HG02588 (cell line): Measurements from ENCODE around the gene CUL9.

Experiments
- ATAC-seq: cut with Tn5 transposase; IDR thresholded peaks from one replicate; pipeline ENCODE4 v1.9.1; 2021; ENCODE audit warnings: mild to moderate bottlenecking, moderate library complexity; ENCODE audit not compliant: unreplicated experiment

CUL9 gene

DNA sequence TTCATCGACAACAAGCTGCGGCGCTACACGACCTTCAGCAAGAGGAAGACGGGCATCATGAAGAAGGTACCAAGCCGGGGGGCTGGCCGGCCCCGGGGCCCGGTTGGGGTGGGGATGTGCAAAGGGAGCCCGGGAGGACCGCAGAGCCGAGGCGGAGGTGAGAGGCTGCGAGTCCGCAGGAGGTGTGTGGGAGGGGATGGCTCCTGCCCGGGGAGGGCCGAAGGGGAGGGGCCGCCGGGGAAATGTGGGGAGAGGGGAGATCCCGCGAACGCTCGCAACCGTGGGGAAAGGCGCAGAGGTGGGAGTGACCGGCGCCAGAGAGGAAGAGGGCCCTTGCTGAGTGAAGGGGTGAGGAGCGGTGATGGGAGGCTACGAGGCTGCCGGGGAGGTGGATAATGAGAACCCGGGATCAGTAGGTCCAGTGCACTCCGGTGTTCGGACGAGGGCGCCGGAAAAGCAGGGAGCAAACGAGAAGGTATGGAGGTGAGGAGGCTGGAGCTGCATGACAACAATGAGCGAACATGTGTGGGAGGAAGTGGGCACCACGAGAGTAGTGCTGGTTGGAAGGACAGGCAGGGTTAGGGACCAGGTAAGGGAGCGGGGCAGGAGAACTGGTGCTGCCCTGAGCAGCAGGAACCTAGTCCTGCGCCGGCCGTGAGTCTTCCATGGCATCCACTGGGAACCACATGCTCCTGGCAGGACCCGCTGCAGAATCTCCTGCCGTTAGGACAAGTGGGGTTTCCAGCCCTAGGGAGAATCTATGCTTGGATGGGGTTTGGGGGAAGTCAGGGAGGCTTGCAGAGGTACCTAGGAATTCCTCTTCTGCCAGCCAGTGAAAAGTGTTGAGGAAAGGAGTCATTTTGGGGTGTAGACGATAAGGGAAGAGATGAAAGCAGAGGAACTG lies 9.6 kb upstream of the CUL9 start:
- no peak for ATAC-seq

GRCh38 chr6:43173591-43174262 lies 8.3 kb upstream of the CUL9 start:
- ATAC-seq = no peak

GRCh38 chr6:43174263-43175112 lies 7.5 kb upstream of the CUL9 start:
- ATAC-seq = peak; percentile 67

GRCh38 chr6:43175676-43176422 lies 6.1 kb upstream of the CUL9 start:
- no peak for ATAC-seq

DNA sequence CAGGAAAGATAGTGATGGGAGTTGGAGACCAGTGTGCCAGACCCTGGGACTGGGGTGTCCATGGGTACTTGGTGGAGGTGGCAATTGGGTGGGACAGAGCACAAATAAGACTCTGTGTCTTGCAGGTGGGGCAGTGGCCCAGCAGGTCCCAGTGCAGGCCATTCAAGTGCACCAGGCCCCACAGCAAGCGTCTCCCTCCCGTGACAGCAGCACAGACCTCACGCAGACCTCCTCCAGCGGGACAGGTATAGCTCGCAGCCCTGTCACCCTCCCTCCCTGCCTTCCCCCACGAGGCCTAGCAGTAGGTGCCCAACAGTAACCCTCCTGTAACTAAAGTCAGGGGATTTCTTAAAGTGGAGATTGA lies 5.6 kb upstream of the CUL9 start:
- ATAC-seq = no peak

DNA sequence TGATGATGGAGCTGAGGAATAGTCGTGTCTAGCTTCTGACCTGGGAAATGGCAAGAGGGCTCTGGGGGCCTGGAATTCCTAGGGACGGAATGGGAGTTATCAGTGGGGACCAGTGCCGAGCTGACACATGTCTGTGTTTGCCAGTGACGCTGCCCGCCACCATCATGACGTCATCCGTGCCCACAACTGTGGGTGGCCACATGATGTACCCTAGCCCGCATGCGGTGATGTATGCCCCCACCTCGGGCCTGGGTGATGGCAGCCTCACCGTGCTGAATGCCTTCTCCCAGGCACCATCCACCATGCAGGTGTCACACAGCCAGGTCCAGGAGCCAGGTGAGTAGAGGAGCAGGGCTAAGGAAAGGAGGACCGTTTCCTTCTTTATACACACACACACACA lies 3.8 kb upstream of the CUL9 start:
- ATAC-seq = no peak

DNA sequence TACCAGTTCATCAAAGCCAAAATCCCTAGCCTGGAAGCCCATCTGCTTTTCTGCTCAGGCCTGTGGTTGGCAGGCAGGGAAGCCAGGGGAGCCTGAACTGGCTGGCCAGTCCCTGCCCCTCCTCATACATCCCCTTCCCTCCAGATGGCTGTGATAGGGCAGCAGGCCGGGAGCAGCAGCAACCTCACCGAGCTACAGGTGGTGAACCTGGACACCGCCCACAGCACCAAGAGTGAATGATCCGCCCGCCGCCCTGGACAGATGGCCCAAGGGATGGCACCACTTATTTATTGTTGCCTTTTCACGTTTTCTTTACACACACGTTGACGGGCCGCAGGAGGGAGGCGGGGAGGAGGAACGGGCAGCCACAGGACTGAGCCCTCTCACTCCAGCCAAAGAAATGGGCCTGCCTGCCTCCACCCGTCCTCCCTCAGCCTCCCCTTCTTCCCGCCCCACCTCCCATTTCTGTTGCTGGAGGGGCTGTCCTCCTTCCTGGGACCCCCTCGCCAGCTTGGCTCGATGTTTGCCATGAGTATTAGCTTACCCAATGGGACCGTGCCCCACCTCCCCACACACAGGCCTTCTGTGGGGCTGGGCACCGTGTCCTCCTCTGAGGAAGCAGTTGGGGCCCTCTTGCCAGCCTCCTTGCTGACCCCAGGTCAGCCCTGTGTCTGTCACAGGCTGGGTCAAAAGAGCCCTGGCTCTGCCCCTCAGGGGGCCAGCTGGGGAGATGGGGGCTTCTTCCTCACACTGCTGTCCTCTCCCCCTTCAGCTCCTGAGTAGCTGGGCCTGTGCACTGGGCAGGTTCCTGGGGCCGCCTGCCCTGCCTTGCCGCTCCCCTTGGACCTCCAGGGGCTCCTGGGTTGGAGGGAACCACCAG lies 2.8 kb upstream of the CUL9 start:
- ATAC-seq = no peak

- ATAC-seq = no peak
These were observed 1.9 kb upstream of the CUL9 start for GRCh38 chr6:43180058-43180457.

- ATAC-seq = no peak
These were observed 1.0 kb upstream of the CUL9 start for GRCh38 chr6:43180985-43181384.

- ATAC-seq = no peak
These were observed 415 bp upstream of the CUL9 start for GRCh38 chr6:43181621-43181941.

DNA sequence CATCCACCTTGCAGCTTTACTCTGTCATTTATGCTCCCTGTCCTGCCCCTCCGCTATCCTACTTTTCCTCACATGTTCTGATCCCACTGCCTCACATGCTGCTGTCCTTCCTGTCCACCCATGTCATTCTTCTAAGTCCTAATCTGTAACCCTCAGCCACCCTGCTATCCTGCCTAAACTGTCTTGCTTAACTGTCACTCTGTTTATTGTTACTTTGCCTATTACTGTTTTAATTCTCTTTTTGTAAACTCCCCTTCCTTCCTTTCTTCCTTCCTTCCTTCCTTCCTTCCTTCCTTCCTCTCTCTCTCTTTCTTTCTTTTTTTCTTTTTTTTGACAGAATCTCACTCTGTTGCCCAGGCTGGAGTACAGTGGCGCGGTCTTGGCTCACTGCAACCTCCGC lies 1.4 kb downstream of the CUL9 start:
- no peak for ATAC-seq

- ATAC-seq = no peak
These were observed 2.4 kb downstream of the CUL9 start for GRCh38 chr6:43184268-43184985.

DNA sequence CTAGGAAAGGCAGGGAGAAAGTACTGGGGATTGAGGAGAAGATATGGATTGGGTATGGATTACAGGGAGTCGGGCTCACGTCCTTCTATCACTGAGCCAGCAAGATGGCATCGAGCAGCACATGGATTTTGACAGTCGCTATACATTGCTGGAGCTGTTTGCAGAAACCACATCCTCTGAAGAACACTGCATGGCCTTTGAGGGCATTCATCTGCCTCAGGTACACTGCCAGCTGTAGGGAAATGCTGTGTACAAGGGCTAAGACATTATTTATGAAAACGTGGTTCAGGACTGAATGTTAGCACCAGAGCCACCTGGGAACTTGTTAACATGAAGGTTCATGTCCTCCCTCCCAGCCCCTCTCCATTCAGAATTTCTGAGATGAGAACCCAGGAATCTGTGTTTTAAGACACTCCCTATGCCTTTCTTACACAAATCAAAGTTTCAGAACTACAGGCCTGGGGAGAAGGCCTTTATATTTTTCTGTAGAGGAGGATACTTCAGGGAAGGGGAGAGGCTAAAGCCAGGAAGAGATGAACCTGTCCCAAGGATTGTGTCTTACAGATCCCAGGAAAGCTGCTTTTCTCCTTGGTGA lies 3.5 kb downstream of the CUL9 start:
- ATAC-seq = no peak

DNA sequence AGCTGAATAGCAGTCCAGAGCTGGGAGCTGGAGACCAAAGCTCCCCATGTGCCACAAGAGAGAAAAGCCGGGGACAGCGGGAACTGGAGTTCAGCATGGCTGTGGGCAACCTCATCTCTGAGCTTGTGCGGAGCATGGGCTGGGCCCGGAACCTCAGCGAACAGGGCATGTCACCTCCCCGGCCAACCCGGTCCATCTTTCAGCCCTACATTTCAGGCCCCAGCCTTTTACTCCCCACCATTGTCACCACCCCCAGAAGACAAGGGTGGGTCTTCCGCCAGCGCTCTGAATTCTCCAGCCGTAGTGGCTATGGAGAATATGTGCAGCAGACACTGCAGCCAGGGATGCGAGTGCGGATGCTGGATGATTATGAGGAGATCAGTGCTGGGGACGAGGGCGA lies 4.0 kb downstream of the CUL9 start:
- no peak for ATAC-seq

- ATAC-seq = no peak
These were observed 4.7 kb downstream of the CUL9 start for GRCh38 chr6:43186706-43187105.

GRCh38 chr6:43187821-43188220 lies 5.8 kb downstream of the CUL9 start:
- ATAC-seq = no peak

- ATAC-seq = no peak
These were observed 6.4 kb downstream of the CUL9 start for GRCh38 chr6:43188426-43188825.

DNA sequence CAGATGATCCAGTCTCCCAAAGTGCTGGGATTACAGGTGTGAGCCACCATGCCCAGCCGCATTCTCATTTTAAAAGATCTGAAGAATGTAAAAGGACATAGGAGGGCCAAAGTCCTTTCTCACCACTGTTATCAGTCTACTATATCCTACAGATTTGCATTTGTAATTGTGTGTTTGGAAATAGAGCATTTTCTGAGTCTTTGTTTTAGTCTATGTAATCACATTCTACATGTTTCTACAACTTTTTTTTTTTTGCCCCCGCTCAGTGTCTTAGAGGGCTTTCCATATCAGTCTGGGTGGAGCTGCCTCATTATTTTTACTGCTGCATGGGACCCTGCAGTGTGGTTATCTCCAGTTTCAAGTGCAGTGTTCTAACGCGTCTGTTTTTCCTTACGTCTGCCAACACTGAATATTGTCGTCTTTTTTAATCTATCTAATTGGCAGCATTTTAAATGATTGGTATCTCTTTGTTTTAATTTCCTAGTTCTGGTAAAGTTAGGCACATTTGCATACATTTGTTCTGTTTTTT lies 7.8 kb downstream of the CUL9 start:
- no peak for ATAC-seq

GRCh38 chr6:43192911-43193310 lies 10.9 kb downstream of the CUL9 start:
- ATAC-seq = no peak
